NCI-H526 treated with DMSO at 0.1 percent for 48 hours (cell line): ENCODE results near the gene ZFAND6.

Experiments
- DNase-seq: peaks from one replicate; lab custom pipeline; 2025; lab: John Stamatoyannopoulos, UW

Gene ZFAND6

GRCh38 chr15:80049046-80049445, 10.4 kb upstream of the ZFAND6 start:
- DNase-seq, result no peak

- no peak for DNase-seq
Measured at GRCh38 chr15:80052597-80053304, 6.7 kb upstream of the ZFAND6 start.

- DNase-seq, result no peak
Measured at GRCh38 chr15:80055933-80056332, 3.5 kb upstream of the ZFAND6 start.

GRCh38 chr15:80058044-80058443, 1.4 kb upstream of the ZFAND6 start:
- no peak for DNase-seq

- peak; percentile 63 for DNase-seq
Measured at GRCh38 chr15:80059786-80060355, 395 bp downstream of the ZFAND6 start.

- DNase-seq, result peak; percentile 63
Measured at GRCh38 chr15:80060356-80061006, 1.0 kb downstream of the ZFAND6 start.

GRCh38 chr15:80061582-80061981, 2.1 kb downstream of the ZFAND6 start:
- DNase-seq, result no peak

- DNase-seq, result peak; percentile 34
Measured at GRCh38 chr15:80066912-80067311, 7.4 kb downstream of the ZFAND6 start.

GRCh38 chr15:80068578-80068977, 9.1 kb downstream of the ZFAND6 start:
- DNase-seq, result no peak

GRCh38 chr15:80070840-80071239, 11.4 kb downstream of the ZFAND6 start:
- DNase-seq, result no peak

GRCh38 chr15:80071652-80072051, 12.2 kb downstream of the ZFAND6 start:
- no peak for DNase-seq

- peak; percentile 93 for DNase-seq
Measured at GRCh38 chr15:80072285-80072994, 13.0 kb downstream of the ZFAND6 start.

- DNase-seq, result no peak
Measured at GRCh38 chr15:80073197-80073596, 13.7 kb downstream of the ZFAND6 start.

GRCh38 chr15:80076321-80077318, 17.1 kb downstream of the ZFAND6 start:
- DNase-seq, result no peak

GRCh38 chr15:80081390-80081789, 21.9 kb downstream of the ZFAND6 start:
- DNase-seq, result no peak

- DNase-seq, result no peak
Measured at GRCh38 chr15:80087104-80087503, 27.6 kb downstream of the ZFAND6 start.

GRCh38 chr15:80090041-80090440, 30.6 kb downstream of the ZFAND6 start:
- no peak for DNase-seq

GRCh38 chr15:80090879-80091503, 31.5 kb downstream of the ZFAND6 start:
- DNase-seq, result no peak

GRCh38 chr15:80093854-80094418, 34.5 kb downstream of the ZFAND6 start:
- DNase-seq, result no peak

GRCh38 chr15:80095511-80095910, 36.0 kb downstream of the ZFAND6 start:
- no peak for DNase-seq

GRCh38 chr15:80095969-80096368, 36.5 kb downstream of the ZFAND6 start:
- DNase-seq, result no peak
